ENCODE data around the gene SLC39A6.
"Not testable (repeated sequence)": the region's sequence is repeated elsewhere in the genome, so short reads cannot be mapped to it uniquely, and the experiment has no call there.

The SLC39A6 gene

GRCh38 chr18:36095936-36096519 lies 33.1 kb downstream of the SLC39A6 start:
- DNase-seq: peak; percentile 50

- DNase-seq: no peak
Measured at GRCh38 chr18:36094431-36094830, 34.7 kb downstream of the SLC39A6 start.

GRCh38 chr18:36092116-36092515 lies 37.0 kb downstream of the SLC39A6 start:
- not testable (repeated sequence) for DNase-seq

- no peak for DNase-seq
Measured at GRCh38 chr18:36089001-36089400, 40.1 kb downstream of the SLC39A6 start.

- DNase-seq: no peak
Measured at GRCh38 chr18:36088256-36088655, 40.9 kb downstream of the SLC39A6 start.

- DNase-seq: no peak
Measured at GRCh38 chr18:36086186-36086585, 43.0 kb downstream of the SLC39A6 start.

- no peak for DNase-seq
Measured at GRCh38 chr18:36085195-36085594, 43.9 kb downstream of the SLC39A6 start.

GRCh38 chr18:36083729-36084128 lies 45.4 kb downstream of the SLC39A6 start:
- DNase-seq: peak; percentile 8

- DNase-seq: not testable (repeated sequence)
Measured at GRCh38 chr18:36081118-36081517, 48.0 kb downstream of the SLC39A6 start.

- no peak for DNase-seq
Measured at GRCh38 chr18:36078751-36079529, 50.2 kb downstream of the SLC39A6 start.

- DNase-seq: not testable (repeated sequence)
Measured at GRCh38 chr18:36077764-36078163, 51.4 kb downstream of the SLC39A6 start.

GRCh38 chr18:36075862-36076587 lies 53.1 kb downstream of the SLC39A6 start:
- no peak for DNase-seq

- DNase-seq: no peak
Measured at GRCh38 chr18:36074435-36074834, 54.7 kb downstream of the SLC39A6 start.

- DNase-seq: no peak
Measured at GRCh38 chr18:36073676-36074075, 55.5 kb downstream of the SLC39A6 start.

- DNase-seq: not testable (repeated sequence)
Measured at GRCh38 chr18:36072406-36072805, 56.7 kb downstream of the SLC39A6 start.

GRCh38 chr18:36067055-36067957 lies 61.8 kb downstream of the SLC39A6 start, which contains the start of gene RPRD1A:
TSS of gene RPRD1A (minus strand) at chr18:36067559. CDS start at chr18:36067404, 155 bp downstream.
- peak; percentile 98 for DNase-seq

- no peak for DNase-seq
Measured at GRCh38 chr18:36066686-36067054, 62.5 kb downstream of the SLC39A6 start.

- DNase-seq: no peak
Measured at GRCh38 chr18:36066001-36066400, 63.1 kb downstream of the SLC39A6 start.

GRCh38 chr18:36064809-36065079 lies 64.4 kb downstream of the SLC39A6 start:
- not testable (repeated sequence) for DNase-seq

GRCh38 chr18:36064027-36064808 lies 64.9 kb downstream of the SLC39A6 start:
- DNase-seq: no peak

- DNase-seq: no peak
Measured at GRCh38 chr18:36058674-36059073, 70.5 kb downstream of the SLC39A6 start.

All from activated CD4-positive, alpha-beta T cell treated with anti-CD3 and anti-CD28 coated beads, Interleukin-2, Interleukin-6, amounts not matched to agents 100 ng/mL and 50 ng/mL, durations not matched to agents 16 hours and 8 hours (primary cell).